Skeletal muscle tissue (tissue), 4 donors: ENCODE data around the gene ZNF155. TPM values are rescaled to one million over a fixed set of nuclear protein-coding genes. Genes with fewer than 3 reads are reported as not detected.

Experiments used
- H3K27ac ChIP-seq: one replicate; pipeline ENCODE4 v1.7.0; 2013; ENCODE audit warnings: mild to moderate bottlenecking, low read depth, low read length, inconsistent platforms
- H3K27me3 ChIP-seq, 3 donors: one replicate each; pipeline ENCODE4 v1.7.0; 2013; ENCODE audit warnings: low read length in 3 of 3; ENCODE audit not compliant: control insufficient read depth in 3 of 3, insufficient read depth in 3 of 3
- H3K36me3 ChIP-seq, 3 donors: one replicate each; pipeline ENCODE4 v1.7.0; 2013; ENCODE audit warnings: low read length in 3 of 3; ENCODE audit not compliant: control insufficient read depth in 3 of 3, insufficient read depth in 3 of 3
- H3K4me1 ChIP-seq, 3 donors: one replicate each; pipeline ENCODE4 v1.7.0; 2013; ENCODE audit warnings: low read length in 3 of 3, mild to moderate bottlenecking in 3 of 3; ENCODE audit not compliant: control insufficient read depth in 3 of 3, insufficient read depth in 3 of 3
- H3K4me3 ChIP-seq, 3 donors: one replicate each; pipeline ENCODE4 v1.7.0; 2013; ENCODE audit warnings: low read length in 3 of 3
- H3K9ac ChIP-seq, 3 donors: one replicate each; pipeline ENCODE4 v1.7.0; 2013; ENCODE audit warnings: low read length in 3 of 3, mild to moderate bottlenecking in 3 of 3, moderate library complexity in 2 of 3, low read depth in 1 of 3
- H3K9me3 ChIP-seq, 3 donors: one replicate each; pipeline ENCODE4 v1.7.0; 2013; ENCODE audit warnings: low read length in 3 of 3; ENCODE audit not compliant: control insufficient read depth in 3 of 3
- total RNA-seq: library from RNA; depleted of rRNA; stranded (reverse); fragments of >200 nt; gene quantifications from one replicate; pipeline ENCODE4 v1.2.3, GENCODE V29; 2014
- donor health status: Osteomylitis.

ZNF155 gene
- total RNA-seq, 1 donor from 2014 or later = 13.0 TPM

GRCh38 chr19:44002566-44003460 lies 18.8 kb downstream of the ZNF155 start, which contains the start of gene ZNF230:
Gene ZNF230, plus strand, starts transcription at chr19:44002957. Its CDS starts 4,122 bp downstream, at chr19:44007079.
- H3K9ac ChIP-seq = peak within 1 kb of the TSS; percentile 84 to 94 (median 92)
- no peaks in the 10 kb centered on the region for H3K27me3 ChIP-seq
- H3K4me3 ChIP-seq = peak within 1 kb of the TSS; percentile 96 to 98 (median 96)
- H3K4me1 ChIP-seq = peaks cover 11 to 19% (median 16%) of the 10 kb centered on the region in 3 donors
- peaks cover 4 to 14% (median 7%) of the 10 kb centered on the region in 3 donors for H3K9me3 ChIP-seq
- H3K36me3 ChIP-seq = peaks cover 9 to 12% (median 12%) of the 10 kb centered on the region in 3 donors
- peak within 1 kb of the TSS; percentile 74 for H3K27ac ChIP-seq

DNA sequence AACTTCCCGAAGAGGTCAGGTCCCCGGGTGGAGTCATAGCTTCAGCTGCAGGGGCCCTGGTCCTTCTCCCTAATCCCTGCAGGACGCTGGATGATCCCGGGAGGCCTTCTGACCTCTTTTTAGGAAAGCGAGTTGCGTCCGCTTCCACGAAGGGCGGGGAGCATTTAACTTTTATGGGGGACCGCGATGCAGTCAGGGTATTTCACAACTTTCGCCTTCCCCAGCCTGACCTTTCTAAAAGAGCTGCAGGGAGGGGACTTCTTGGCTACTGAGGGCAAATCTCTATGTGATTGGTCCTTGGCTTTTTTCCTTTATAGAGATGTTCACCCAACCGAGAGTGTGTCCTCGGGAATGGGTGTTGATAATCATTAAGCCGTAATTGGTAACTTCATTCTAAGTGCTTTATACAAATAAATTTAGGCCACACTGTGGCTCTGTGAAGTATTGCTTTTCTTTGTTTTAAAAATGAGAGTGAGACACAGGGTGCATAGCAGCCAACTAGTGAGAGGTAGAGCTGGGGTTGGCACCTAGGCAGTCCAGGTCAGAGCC lies 19.5 kb downstream of the ZNF155 start:
- H3K27me3 ChIP-seq = no peaks in the 10 kb centered on the region

GRCh38 chr19:44005973-44006372 lies 22.0 kb downstream of the ZNF155 start:
- Histone ChIP-seq H3K9ac (no peak overlapping the region), H3K9me3 (peaks cover 22 to 41% (median 23%) of the 10 kb centered on the region in 3 donors), H3K36me3 (peaks cover 41 to 43% (median 42%) of the 10 kb centered on the region in 3 donors), H3K4me1 (peaks cover 11 to 19% (median 16%) of the 10 kb centered on the region in 3 donors), H3K4me3 (no peak overlapping the region), H3K27ac (no peak overlapping the region), H3K27me3 (no peaks in the 10 kb centered on the region)

More for the DNA sequence above, 19.5 kb downstream of the ZNF155 start:
- peak overlapping the region; percentile 74 for H3K27ac ChIP-seq
- peak overlapping the region; percentile 84 to 94 (median 92) for H3K9ac ChIP-seq
- peaks cover 4 to 18% (median 11%) of the 10 kb centered on the region in 3 donors for H3K9me3 ChIP-seq
- H3K36me3 ChIP-seq = peaks cover 16 to 20% (median 19%) of the 10 kb centered on the region in 3 donors
- peaks cover 11 to 19% (median 16%) of the 10 kb centered on the region in 3 donors for H3K4me1 ChIP-seq
- peak overlapping the region; percentile 96 to 98 (median 96) for H3K4me3 ChIP-seq

- H3K36me3 ChIP-seq = peaks cover 55 to 58% (median 56%) of the 10 kb centered on the region in 3 donors
- H3K9ac ChIP-seq = no peak overlapping the region
- peaks cover 29 to 54% (median 32%) of the 10 kb centered on the region in 3 donors for H3K9me3 ChIP-seq
- no peaks in the 10 kb centered on the region for H3K27me3 ChIP-seq
- H3K4me1 ChIP-seq = peaks cover 7 to 14% (median 11%) of the 10 kb centered on the region in 3 donors
- no peak overlapping the region for H3K27ac ChIP-seq
- peak overlapping the region in 1 of 3 donors; percentile 9 for H3K4me3 ChIP-seq
These were observed 23.5 kb downstream of the ZNF155 start for GRCh38 chr19:44007473-44007872.

DNA sequence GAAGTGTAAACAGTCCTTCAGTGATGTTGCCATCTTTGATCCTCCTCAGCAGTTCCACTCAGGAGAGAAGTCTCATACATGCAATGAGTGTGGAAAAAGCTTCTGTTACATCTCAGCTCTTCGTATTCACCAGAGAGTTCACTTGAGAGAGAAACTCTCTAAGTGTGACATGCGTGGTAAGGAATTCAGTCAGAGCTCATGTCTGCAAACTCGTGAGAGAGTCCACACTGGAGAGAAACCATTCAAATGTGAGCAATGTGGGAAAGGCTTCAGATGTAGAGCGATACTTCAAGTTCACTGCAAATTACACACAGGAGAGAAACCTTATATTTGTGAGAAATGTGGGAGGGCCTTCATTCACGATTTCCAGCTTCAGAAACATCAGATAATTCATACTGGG lies 26.5 kb downstream of the ZNF155 start:
- H3K4me3 ChIP-seq = peak overlapping the region in 2 of 3 donors; percentile 8 to 17
- H3K9ac ChIP-seq = no peak overlapping the region
- H3K4me1 ChIP-seq = no peaks in the 10 kb centered on the region
- peaks cover 55 to 63% (median 60%) of the 10 kb centered on the region in 3 donors for H3K36me3 ChIP-seq
- H3K27ac ChIP-seq = no peak overlapping the region
- H3K27me3 ChIP-seq = no peaks in the 10 kb centered on the region
- H3K9me3 ChIP-seq = peaks cover 29 to 64% (median 35%) of the 10 kb centered on the region in 3 donors

DNA sequence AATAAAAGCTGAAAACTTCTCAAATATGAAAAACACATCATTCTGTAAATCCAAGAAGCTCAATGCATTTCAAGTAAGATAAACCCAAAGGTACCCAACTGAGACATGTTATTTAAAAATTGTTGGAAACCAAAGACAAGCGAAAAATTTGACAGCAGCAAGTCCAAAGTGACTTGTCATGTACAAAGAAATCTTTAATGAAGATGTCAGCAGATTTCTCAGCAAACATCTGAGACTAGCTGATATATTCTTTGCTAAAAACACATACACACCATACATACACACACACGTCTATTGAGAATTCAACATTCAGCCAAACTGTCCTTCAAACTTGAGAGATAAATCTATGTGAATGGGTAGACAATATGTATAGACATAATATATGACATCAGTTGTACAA lies 35.5 kb downstream of the ZNF155 start:
- Histone ChIP-seq H3K36me3 (no peaks in the 10 kb centered on the region), H3K4me1 (no peaks in the 10 kb centered on the region), H3K9ac (no peak overlapping the region), H3K27me3 (no peaks in the 10 kb centered on the region), H3K9me3 (peaks cover 0 to 7% (median 2%) of the 10 kb centered on the region in 3 donors), H3K4me3 (no peak overlapping the region), H3K27ac (no peak overlapping the region)

DNA sequence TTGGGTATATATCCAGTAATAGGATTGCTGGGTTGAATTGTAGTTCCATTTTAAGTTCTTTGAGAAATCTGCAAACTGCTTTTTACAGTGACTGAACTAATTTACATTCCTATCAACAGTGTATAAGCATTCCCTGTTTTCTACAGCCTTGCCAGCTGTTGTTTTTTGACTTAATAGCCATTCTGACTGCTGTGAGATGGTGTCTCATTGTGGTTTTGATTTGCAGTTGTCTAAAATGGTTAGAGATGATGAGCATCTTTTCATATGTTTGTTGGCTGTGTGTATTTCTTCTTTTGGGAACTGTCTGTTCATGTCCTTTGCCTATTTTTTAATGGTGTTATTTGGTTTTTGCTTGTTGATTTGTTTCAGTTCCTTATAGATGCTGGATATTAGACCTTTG lies 37.2 kb downstream of the ZNF155 start:
- Histone ChIP-seq H3K4me1 (peaks cover 2 to 14% (median 7%) of the 10 kb centered on the region in 3 donors), H3K36me3 (no peaks in the 10 kb centered on the region), H3K9ac (no peak overlapping the region), H3K9me3 (peaks cover 0 to 7% (median 2%) of the 10 kb centered on the region in 3 donors), H3K27me3 (no peaks in the 10 kb centered on the region), H3K27ac (no peak overlapping the region), H3K4me3 (no peak overlapping the region)

DNA sequence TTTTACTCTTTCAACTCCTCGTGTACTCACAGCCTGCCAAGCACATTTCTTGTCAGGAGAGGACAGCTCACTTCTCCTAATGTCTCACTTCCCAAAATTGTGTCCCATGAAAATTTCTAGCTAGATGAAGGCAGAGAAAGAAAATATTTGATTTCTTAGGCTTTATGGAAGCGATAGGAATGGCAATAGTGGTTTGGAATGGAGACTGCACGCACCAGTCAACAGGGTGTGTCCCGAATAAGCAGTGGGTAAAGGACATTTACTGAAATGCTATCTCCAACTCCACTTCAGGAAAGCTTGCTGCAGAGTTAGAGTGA lies 40.9 kb downstream of the ZNF155 start:
- Histone ChIP-seq H3K9ac (peak overlapping the region; percentile 78 to 84 (median 78)), H3K36me3 (peaks cover 31 to 33% (median 32%) of the 10 kb centered on the region in 3 donors), H3K9me3 (peaks cover 6 to 20% (median 13%) of the 10 kb centered on the region in 3 donors), H3K4me1 (peaks cover 2 to 14% (median 7%) of the 10 kb centered on the region in 3 donors), H3K4me3 (peak overlapping the region; percentile 86 to 89 (median 88)), H3K27ac (peak overlapping the region; percentile 62), H3K27me3 (no peaks in the 10 kb centered on the region)

- Histone ChIP-seq H3K9ac (peak within 1 kb of the TSS; percentile 78 to 84 (median 78)), H3K27ac (peak within 1 kb of the TSS; percentile 62), H3K4me3 (peak within 1 kb of the TSS; percentile 86 to 89 (median 88)), H3K4me1 (peaks cover 2 to 14% (median 7%) of the 10 kb centered on the region in 3 donors), H3K36me3 (peaks cover 35 to 38% (median 37%) of the 10 kb centered on the region in 3 donors), H3K27me3 (no peaks in the 10 kb centered on the region), H3K9me3 (peaks cover 8 to 24% (median 14%) of the 10 kb centered on the region in 3 donors)
These were observed 41.4 kb downstream of the ZNF155 start, which contains the start of gene ZNF222 for GRCh38 chr19:44025217-44025936. Gene ZNF222, plus strand, starts transcription at chr19:44025379. Its CDS starts 58 bp downstream, at chr19:44025437.
